B cell (primary cell): ENCODE results near the gene SCFD2. TPM values are rescaled to one million over a fixed set of nuclear protein-coding genes. Genes with fewer than 3 reads are reported as not detected.

Experiments used
- ATAC-seq: fragments of 200-7000 bp; cut with Tn5 transposase; one replicate; pipeline ENCODE4 v1.10.0; 2021; ENCODE audit warnings: low read depth, mild to moderate bottlenecking, moderate number of reproducible peaks, moderate library complexity
- CTCF ChIA-PET: fragments of 350-600 bp; sonication (Branson Sonifier 250); formaldehyde crosslinking; loops from one replicate; lab custom pipeline; 2021; ENCODE audit warnings: antibody characterized with exemption, inconsistent platforms; lab: Charles Lee
- POLR2A ChIA-PET: fragments of 350-600 bp; sonication (Branson Sonifier 250); formaldehyde crosslinking; loops from one replicate; lab custom pipeline; 2021; ENCODE audit warnings: antibody characterized with exemption; lab: Charles Lee
- DNase-seq: peaks from one replicate; pipeline ENCODE4 v3.0.0; 2013
- H2AFZ ChIP-seq: 2 replicates; pipeline ENCODE4 v1.6.1; 2012; ENCODE audit warnings: mild to moderate bottlenecking, low read depth, low read length; ENCODE audit not compliant: insufficient read depth, poor library complexity, severe bottlenecking
- H3K27ac ChIP-seq, 2 donors: 1 replicate in 1 of 2; 2 replicates in 1 of 2; pipeline ENCODE4 v1.5.1; 2012 to 2013; ENCODE audit warnings: low read length in 2 of 2, mild to moderate bottlenecking in 2 of 2, moderate library complexity in 1 of 2
- H3K27me3 ChIP-seq, 4 experiments: fragments of 200-600 bp in 1 of 4; sonication (generic) in 1 of 4; replicated peaks in 1 of 4; 1 replicate in 2 of 4; 2 replicates in 2 of 4; pipeline versions ENCODE4 v1.6.1 to v1.7.0; 2013 to 2016; ENCODE audit warnings: low read length in 3 of 4, mild to moderate bottlenecking in 2 of 4, mixed read lengths in 1 of 4, moderate library complexity in 1 of 4; ENCODE audit not compliant: insufficient read depth in 4 of 4, control insufficient read depth in 3 of 4; ENCODE audit errors: control extremely low read depth in 1 of 4
- H3K36me3 ChIP-seq, 2 experiments: replicated peaks in 1 of 2; 1 replicate in 1 of 2; 2 replicates in 1 of 2; pipeline versions ENCODE4 v1.6.1 to v1.7.1; 2013; ENCODE audit warnings: low read length in 1 of 2; ENCODE audit not compliant: insufficient read depth in 2 of 2, control insufficient read depth in 1 of 2; ENCODE audit errors: control extremely low read depth in 1 of 2, extremely low read depth in 1 of 2
- H3K4me1 ChIP-seq, 2 donors: fragments of 200-600 bp in 1 of 2; sonication (generic) in 1 of 2; 1 replicate in 1 of 2; 2 replicates in 1 of 2; pipeline versions ENCODE4 v1.5.1 to v1.6.1; 2013 to 2017; ENCODE audit warnings: low read length in 2 of 2; ENCODE audit not compliant: control insufficient read depth in 2 of 2, insufficient read depth in 2 of 2
- H3K4me2 ChIP-seq: replicated peaks from 2 replicates; pipeline ENCODE3; 2012; ENCODE audit warnings: mild to moderate bottlenecking, low read depth, low read length; ENCODE audit not compliant: poor library complexity, severe bottlenecking
- H3K4me3 ChIP-seq, 5 experiments: fragments of 200-600 bp in 1 of 5; sonication (generic) in 1 of 5; 1 replicate in 3 of 5; 2 replicates in 2 of 5; pipeline versions ENCODE4 v1.5.1 to v1.7.0; 2011 to 2016; ENCODE audit warnings: low read length in 4 of 5, mild to moderate bottlenecking in 4 of 5, low read depth in 2 of 5, control low read depth in 1 of 5, moderate library complexity in 1 of 5; ENCODE audit not compliant: insufficient read depth in 1 of 5; ENCODE audit errors: control extremely low read depth in 1 of 5, extremely low read depth in 1 of 5
- H3K79me2 ChIP-seq: fragments of 200-600 bp; sonication (generic); one replicate; pipeline ENCODE4 v1.6.0; 2016; ENCODE audit warnings: low read length; ENCODE audit not compliant: control insufficient read depth, insufficient read depth
- H3K9ac ChIP-seq: fragments of 200-600 bp; sonication (generic); 2 replicates; pipeline ENCODE4 v1.6.1; 2017; ENCODE audit warnings: mild to moderate bottlenecking, low read length, moderate library complexity
- H3K9me3 ChIP-seq, 3 donors: one replicate each; pipeline versions ENCODE4 v1.6.1 to v1.7.1; 2013; ENCODE audit warnings: low read length in 2 of 3; ENCODE audit not compliant: control insufficient read depth in 2 of 3, insufficient read depth in 1 of 3; ENCODE audit errors: control extremely low read depth in 1 of 3
- H4K20me1 ChIP-seq: 2 replicates; pipeline ENCODE4 v1.6.0; 2012; ENCODE audit warnings: mild to moderate bottlenecking, low read length; ENCODE audit not compliant: insufficient read depth, control insufficient read depth, poor library complexity, severe bottlenecking
- H3K27ac Mint-ChIP-seq: one replicate; pipeline ENCODE4 v1.8.0; 2021; ENCODE audit warnings: mixed read lengths
- H3K27me3 Mint-ChIP-seq: one replicate; pipeline ENCODE4 v1.8.0; 2021; ENCODE audit warnings: mixed read lengths
- H3K4me1 Mint-ChIP-seq: one replicate; pipeline ENCODE4 v1.8.0; 2021; ENCODE audit warnings: mixed read lengths
- H3K4me3 Mint-ChIP-seq: one replicate; pipeline ENCODE4 v1.8.0; 2021; ENCODE audit warnings: mixed read lengths
- H3K9me3 Mint-ChIP-seq: one replicate; pipeline ENCODE4 v1.8.0; 2022; ENCODE audit warnings: mixed read lengths; ENCODE audit not compliant: insufficient read depth
- EZH2 ChIP-seq: IDR thresholded peaks from 2 replicates; pipeline ENCODE4 v1.6.1; 2012; ENCODE audit warnings: borderline replicate concordance, low read depth, mild to moderate bottlenecking, moderate library complexity, low read length; ENCODE audit not compliant: insufficient read depth, poor library complexity, severe bottlenecking
- WGBS: methylation state at CpG from one replicate; pipeline ENCODE4 v1.1.5; 2013; ENCODE audit warnings: missing lambda C conversion rate; ENCODE audit not compliant: insufficient coverage; 5-methylcytosine and 5-hydroxymethylcytosine counted together
- intact Hi-C: fragments of 100-400 bp; cut with micrococcal nuclease; formaldehyde crosslinking; loops from one replicate; pipeline ENCODE4 v1.10.0; 2022
- polyA plus RNA-seq: library from polyadenylated mRNA; depleted of rRNA; stranded (reverse); fragments of >200 nt; gene quantifications from 2 replicates; pipeline ENCODE4 v1.2.3, GENCODE V29; 2012
- total RNA-seq, 2 donors: library from RNA; stranded (reverse); fragments of 120-200 nt in 1 of 2; gene quantifications; 1 replicate in 1 of 2; 2 replicates in 1 of 2; pipeline versions ENCODE4 v1.2.3 to v1.2.4, GENCODE V29; 2013 to 2022
- TF ChIP-seq, protein P1 (sequence below): fragments of 200-600 bp; IDR thresholded peaks from one replicate; pipeline ENCODE4 v1.8.0; 2022; ENCODE audit warnings: antibody characterized with exemption, mild to moderate bottlenecking

The SCFD2 gene
- total and polyA plus RNA-seq, 2 donors (not counting 1 experiment from before 2014, with no cell fraction given): 12.8 to 20.4 TPM

DNA sequence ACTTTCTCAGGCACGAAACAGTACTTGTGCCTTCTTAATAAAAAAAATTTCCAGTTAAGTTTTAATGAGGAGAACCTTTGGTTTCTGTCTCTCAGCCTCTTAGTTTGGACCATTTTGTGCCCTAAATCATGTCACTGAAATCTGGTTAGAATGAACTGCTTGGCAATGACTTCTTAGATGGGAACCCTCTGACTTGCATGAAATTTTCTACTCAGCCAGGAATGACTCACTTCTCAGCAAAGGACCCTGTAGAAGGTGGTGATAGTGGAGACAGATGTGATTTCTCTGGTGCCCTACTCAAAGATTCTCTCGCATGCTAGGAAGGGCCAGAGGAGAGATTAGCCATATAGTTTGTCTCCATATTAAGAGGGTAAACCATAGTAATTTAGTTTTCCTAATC is 453.3 kb downstream of the SCFD2 start:
- no peaks in the 10 kb centered on the region for H4K20me1 ChIP-seq
- 100% methylated on average over 1 of the region's 2 CpGs for WGBS
- H3K4me3 ChIP-seq: no peak overlapping the region
- intact Hi-C loops: no loop called here
- POLR2A ChIA-PET: no interaction called here
- no peaks in the 10 kb centered on the region for H3K9me3 ChIP-seq
- H3K9ac ChIP-seq: no peak overlapping the region
- H3K4me3 Mint-ChIP-seq: no peak overlapping the region
- H3K27ac Mint-ChIP-seq: no peak overlapping the region
- no peak overlapping the region for H3K4me2 ChIP-seq
- H3K4me1 Mint-ChIP-seq: no peaks in the 10 kb centered on the region
- H3K79me2 ChIP-seq: no peaks in the 10 kb centered on the region
- TF ChIP-seq, protein P1, sequence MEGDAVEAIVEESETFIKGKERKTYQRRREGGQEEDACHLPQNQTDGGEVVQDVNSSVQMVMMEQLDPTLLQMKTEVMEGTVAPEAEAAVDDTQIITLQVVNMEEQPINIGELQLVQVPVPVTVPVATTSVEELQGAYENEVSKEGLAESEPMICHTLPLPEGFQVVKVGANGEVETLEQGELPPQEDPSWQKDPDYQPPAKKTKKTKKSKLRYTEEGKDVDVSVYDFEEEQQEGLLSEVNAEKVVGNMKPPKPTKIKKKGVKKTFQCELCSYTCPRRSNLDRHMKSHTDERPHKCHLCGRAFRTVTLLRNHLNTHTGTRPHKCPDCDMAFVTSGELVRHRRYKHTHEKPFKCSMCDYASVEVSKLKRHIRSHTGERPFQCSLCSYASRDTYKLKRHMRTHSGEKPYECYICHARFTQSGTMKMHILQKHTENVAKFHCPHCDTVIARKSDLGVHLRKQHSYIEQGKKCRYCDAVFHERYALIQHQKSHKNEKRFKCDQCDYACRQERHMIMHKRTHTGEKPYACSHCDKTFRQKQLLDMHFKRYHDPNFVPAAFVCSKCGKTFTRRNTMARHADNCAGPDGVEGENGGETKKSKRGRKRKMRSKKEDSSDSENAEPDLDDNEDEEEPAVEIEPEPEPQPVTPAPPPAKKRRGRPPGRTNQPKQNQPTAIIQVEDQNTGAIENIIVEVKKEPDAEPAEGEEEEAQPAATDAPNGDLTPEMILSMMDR: no peak
- no peak for TF ChIP-seq EZH2
- no peaks in the 10 kb centered on the region for H3K27me3 Mint-ChIP-seq
- CTCF ChIA-PET: interaction anchor here (1.5 to 2.5 kb wide), 2 partner anchors 39 to 367 kb away, joined by 5 to 13 read pairs; no protein-coding TSS in a partner anchor
- no peaks in the 10 kb centered on the region for H3K4me1 ChIP-seq
- H3K9me3 Mint-ChIP-seq: no peaks in the 10 kb centered on the region
- H3K27ac ChIP-seq: no peak overlapping the region
- H3K36me3 ChIP-seq: peaks cover 0 to 1% of the 10 kb centered on the region in 2 experiments
- no peak overlapping the region for H2AFZ ChIP-seq
- no peak for DNase-seq
- no peak for ATAC-seq
- no peaks in the 10 kb centered on the region for H3K27me3 ChIP-seq

DNA sequence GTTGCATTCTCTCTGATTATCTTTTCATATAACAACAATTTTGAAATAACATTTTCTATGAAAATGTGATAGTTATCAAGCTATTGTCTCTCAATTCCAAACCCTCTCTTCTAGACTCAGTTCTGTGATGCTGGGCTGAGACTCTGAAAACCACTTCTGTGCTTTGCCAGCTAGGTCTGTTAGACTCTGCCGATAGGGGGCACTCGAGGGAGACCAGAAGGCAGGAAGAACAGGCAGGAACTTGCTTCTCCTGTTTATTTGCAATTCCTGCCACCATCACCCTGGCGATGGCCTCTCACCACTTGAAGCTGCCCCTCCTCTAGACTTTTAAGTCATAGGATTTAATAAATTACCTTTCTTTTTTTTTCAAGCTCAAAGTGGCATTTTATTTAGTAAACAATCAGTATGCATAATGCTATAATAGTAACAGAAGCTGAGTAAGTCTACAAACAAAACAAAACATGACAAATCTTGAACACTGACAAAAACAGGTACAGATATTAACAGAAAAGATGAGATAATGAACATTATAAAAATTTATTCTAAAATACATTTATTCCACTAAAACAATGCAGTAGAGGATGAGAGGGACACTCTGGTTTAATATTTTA is 454.1 kb downstream of the SCFD2 start:
- ATAC-seq: no peak
- no peak overlapping the region for H3K4me3 Mint-ChIP-seq
- intact Hi-C loops: no loop called here

More for the DNA sequence above, 454.1 kb downstream of the SCFD2 start:
- Mint-ChIP-seq H3K9me3 (no peaks in the 10 kb centered on the region), H3K27me3 (no peaks in the 10 kb centered on the region), H3K27ac (no peak overlapping the region), H3K4me1 (no peaks in the 10 kb centered on the region)
- no peaks in the 10 kb centered on the region for H3K9me3 ChIP-seq
- ChIA-PET POLR2A (no interaction called here), CTCF (interaction anchor here (0.6 to 2.5 kb wide), 14 partner anchors 9 to 1322 kb away, joined by 3 to 13 read pairs (median 4); no protein-coding TSS in a partner anchor)
- H2AFZ ChIP-seq: no peak overlapping the region
- no peaks in the 10 kb centered on the region for H3K79me2 ChIP-seq
- no peak for TF ChIP-seq EZH2
- TF ChIP-seq, protein P1: peak; percentile 78
- peak; percentile 52 for DNase-seq
- H3K4me1 ChIP-seq: no peaks in the 10 kb centered on the region
- H3K27me3 ChIP-seq: no peaks in the 10 kb centered on the region
- no peak overlapping the region for H3K4me3 ChIP-seq
- H3K9ac ChIP-seq: no peak overlapping the region
- peaks cover 1 to 8% of the 10 kb centered on the region in 2 experiments for H3K36me3 ChIP-seq
- H3K27ac ChIP-seq: no peak overlapping the region
- no peak overlapping the region for H3K4me2 ChIP-seq
- WGBS: 0% methylated on average over 2 of the region's 3 CpGs
- no peaks in the 10 kb centered on the region for H4K20me1 ChIP-seq
